Spleen (tissue), 11 donors: ENCODE data around the gene MORN4. TPM values are rescaled to one million over a fixed set of nuclear protein-coding genes. Genes with fewer than 3 reads are reported as not detected.
"Not testable (repeated sequence)": the region's sequence is repeated elsewhere in the genome, so short reads cannot be mapped to it uniquely, and the experiment has no call there.

Source experiments
- DNase-seq: peaks from one replicate; pipeline ENCODE4 v3.0.0-alpha.2; 2020
- H3K27ac ChIP-seq, 8 donors: fragments of 200-600 bp; sonication (generic) in 7 of 8; 1 replicate in 4 of 8; 2 replicates in 4 of 8; pipeline versions ENCODE4 v1.5.0 to v1.8.0; 2016 to 2021; ENCODE audit warnings: inconsistent platforms in 4 of 8, mild to moderate bottlenecking in 4 of 8, moderate library complexity in 1 of 8
- H3K27me3 ChIP-seq, 7 donors: fragments of 200-600 bp; sonication (generic) in 6 of 7; replicated peaks in 1 of 7; 1 replicate in 4 of 7; 2 replicates in 3 of 7; pipeline versions ENCODE4 v1.5.0 to v1.8.0; 2016 to 2021; ENCODE audit warnings: inconsistent platforms in 3 of 7, mild to moderate bottlenecking in 1 of 7
- H3K36me3 ChIP-seq, 6 donors: fragments of 200-600 bp; sonication (generic) in 5 of 6; 1 replicate in 4 of 6; 2 replicates in 2 of 6; pipeline versions ENCODE4 v1.5.0 to v1.8.0; 2016 to 2021; ENCODE audit warnings: inconsistent platforms in 2 of 6
- H3K4me1 ChIP-seq, 6 donors: fragments of 200-600 bp; sonication (generic) in 5 of 6; 1 replicate in 3 of 6; 2 replicates in 3 of 6; pipeline versions ENCODE4 v1.5.0 to v1.8.0; 2016 to 2021; ENCODE audit warnings: inconsistent platforms in 3 of 6
- H3K4me3 ChIP-seq, 8 donors: fragments of 200-600 bp; sonication (generic) in 7 of 8; 1 replicate in 4 of 8; 2 replicates in 4 of 8; pipeline versions ENCODE4 v1.5.0 to v1.8.0; 2016 to 2021; ENCODE audit warnings: inconsistent platforms in 4 of 8, mild to moderate bottlenecking in 4 of 8, moderate library complexity in 2 of 8
- H3K9me3 ChIP-seq, 8 donors: fragments of 200-600 bp; sonication (generic) in 7 of 8; 1 replicate in 4 of 8; 2 replicates in 4 of 8; pipeline versions ENCODE4 v1.5.0 to v1.8.0; 2016 to 2021; ENCODE audit warnings: inconsistent platforms in 4 of 8
- POLR2A ChIP-seq, 3 donors: fragments of 450-650 bp; IDR thresholded peaks; one replicate each; pipeline ENCODE4 v1.5.1; 2017; ENCODE audit warnings: antibody characterized with exemption in 3 of 3, mild to moderate bottlenecking in 1 of 3
- POLR2AphosphoS5 ChIP-seq, 3 donors: sonication (generic); formaldehyde crosslinking; IDR thresholded peaks; one replicate each; pipeline ENCODE4 v1.5.1; 2017; ENCODE audit warnings: antibody characterized with exemption in 3 of 3
- WGBS, 5 donors: extraction: QIAGEN DNeasy Blood & Tissue Kit in 3 of 5; methylation state at CpG; one replicate each; pipeline versions ENCODE4 v1.1.5 to v1.1.7; 2013 to 2018; 5-methylcytosine and 5-hydroxymethylcytosine counted together
- intact Hi-C: fragments of 100-400 bp; cut with DNase I; formaldehyde crosslinking; loops from one replicate; pipeline ENCODE4 v1.15.0; 2023; ENCODE audit warnings: low total_unique reads
- polyA plus RNA-seq, 3 donors: library from polyadenylated mRNA; stranded (reverse); fragments of 200-250 nt; gene quantifications; one replicate each; pipeline ENCODE4 v1.2.1, GENCODE V29; 2013
- total RNA-seq, 7 donors: library from RNA; depleted of rRNA in 3 of 7; stranded (reverse); fragments of >200 nt in 3 of 7; fragmentation: NEBNext Ultra II Directional in 4 of 7; extraction: Animal tissue kit (Norgen Biotek cat#: 25700) in 4 of 7; gene quantifications; one replicate each; pipeline versions ENCODE4 v1.1.0 to v1.2.1, GENCODE V29; 2016 to 2021
- TF ChIP-seq, protein P1 (sequence below), 11 experiments: fragments of 200-600 bp in 7 of 11; fragments of 450-650 bp in 4 of 11; sonication (generic) in 4 of 11; IDR thresholded peaks in 8 of 11; conservative IDR thresholded peaks in 3 of 11; 1 replicate in 7 of 11; 2 replicates in 4 of 11; pipeline versions ENCODE4 v1.4.0 to v1.8.0; 2016 to 2021; ENCODE audit warnings: antibody characterized with exemption in 11 of 11, inconsistent platforms in 4 of 11, mild to moderate bottlenecking in 1 of 11
- donor health status: healthy with polysubstance abuse.
- donor health status: DM: no; HTN: no; CAD: no; lungs with moderate emphysema.
- donor health status: DM: no; HTN: no; CAD: no.
- donor health status: Bipolar disorder and iron deficiency.
- donor health status: healthy.
- donor health status: DM: no; HTN: no; CAD: no.
- donor health status: DM: yes; HTN: yes; CAD: no.

Gene MORN4
- total and polyA plus RNA-seq, 10 donors: 1.6 to 5.0 (median 2.7) TPM

DNA sequence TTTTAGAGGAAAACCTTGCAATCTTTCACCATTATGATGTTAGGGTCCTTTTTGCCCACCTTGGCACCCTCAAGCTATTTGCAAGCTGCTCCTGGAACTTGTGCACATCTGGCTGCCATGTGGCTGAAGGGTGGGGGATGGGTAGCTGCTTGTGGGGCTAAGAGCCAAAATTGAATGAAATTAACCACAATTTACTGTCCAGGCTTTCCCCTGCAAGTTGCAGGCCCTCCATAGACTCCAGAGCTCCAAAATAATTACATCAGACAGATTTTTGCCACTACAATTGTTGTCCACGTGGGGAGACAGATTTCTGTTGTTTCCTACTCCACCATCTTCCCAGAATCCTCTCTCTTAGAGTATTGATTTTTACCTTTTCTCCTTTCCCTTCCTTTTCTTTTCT is 26.3 kb upstream of the MORN4 start:
- Histone ChIP-seq H3K27ac (no peak overlapping the region), H3K4me1 (no peaks in the 10 kb centered on the region), H3K27me3 (no peaks in the 10 kb centered on the region), H3K36me3 (peaks cover 0 to 94% (median 53%) of the 10 kb centered on the region in 6 donors), H3K9me3 (no peaks in the 10 kb centered on the region), H3K4me3 (no peak overlapping the region)
- intact Hi-C loops: no loop called here
- TF ChIP-seq, protein P1, sequence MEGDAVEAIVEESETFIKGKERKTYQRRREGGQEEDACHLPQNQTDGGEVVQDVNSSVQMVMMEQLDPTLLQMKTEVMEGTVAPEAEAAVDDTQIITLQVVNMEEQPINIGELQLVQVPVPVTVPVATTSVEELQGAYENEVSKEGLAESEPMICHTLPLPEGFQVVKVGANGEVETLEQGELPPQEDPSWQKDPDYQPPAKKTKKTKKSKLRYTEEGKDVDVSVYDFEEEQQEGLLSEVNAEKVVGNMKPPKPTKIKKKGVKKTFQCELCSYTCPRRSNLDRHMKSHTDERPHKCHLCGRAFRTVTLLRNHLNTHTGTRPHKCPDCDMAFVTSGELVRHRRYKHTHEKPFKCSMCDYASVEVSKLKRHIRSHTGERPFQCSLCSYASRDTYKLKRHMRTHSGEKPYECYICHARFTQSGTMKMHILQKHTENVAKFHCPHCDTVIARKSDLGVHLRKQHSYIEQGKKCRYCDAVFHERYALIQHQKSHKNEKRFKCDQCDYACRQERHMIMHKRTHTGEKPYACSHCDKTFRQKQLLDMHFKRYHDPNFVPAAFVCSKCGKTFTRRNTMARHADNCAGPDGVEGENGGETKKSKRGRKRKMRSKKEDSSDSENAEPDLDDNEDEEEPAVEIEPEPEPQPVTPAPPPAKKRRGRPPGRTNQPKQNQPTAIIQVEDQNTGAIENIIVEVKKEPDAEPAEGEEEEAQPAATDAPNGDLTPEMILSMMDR (IDR thresholded peaks at IDR 0.05 in 8 of 11, conservative IDR thresholded peaks at IDR 0.05 in 3 of 11): no peak
- TF ChIP-seq POLR2A (IDR thresholded peaks at IDR 0.05): no peak
- no peak for DNase-seq
- WGBS, 5 donors: 47 to 84% (median 72%) methylated on average over 1 of the region's 1 CpG

DNA sequence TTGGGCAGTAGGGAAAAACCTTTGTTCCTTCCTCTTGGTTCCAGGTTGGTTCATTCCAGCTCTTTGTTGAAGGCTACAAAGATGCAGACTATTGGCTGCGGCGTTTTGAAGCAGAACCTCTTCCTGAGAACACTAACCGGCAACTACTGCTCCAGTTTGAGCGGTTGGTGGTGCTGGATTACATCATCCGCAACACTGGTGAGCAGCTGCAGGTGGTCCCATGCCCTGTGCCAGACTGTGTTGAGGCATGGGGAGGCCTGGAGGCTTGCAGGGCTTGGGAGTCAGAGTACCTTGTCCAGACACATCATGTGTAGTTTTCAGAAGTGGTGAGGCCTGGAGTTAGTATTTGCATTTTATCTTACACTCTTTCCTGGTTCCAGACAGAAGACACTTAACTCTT is 23.5 kb upstream of the MORN4 start:
- Histone ChIP-seq H3K27ac (no peak overlapping the region), H3K4me1 (peaks cover 0 to 4% (median 0%) of the 10 kb centered on the region in 6 donors), H3K36me3 (peaks cover 3 to 94% (median 50%) of the 10 kb centered on the region in 6 donors), H3K4me3 (no peak overlapping the region), H3K27me3 (no peaks in the 10 kb centered on the region), H3K9me3 (no peaks in the 10 kb centered on the region)
- TF ChIP-seq POLR2AphosphoS5 (IDR thresholded peaks at IDR 0.05) (no peak), POLR2A (IDR thresholded peaks at IDR 0.05) (no peak)
- TF ChIP-seq, protein P1 (IDR thresholded peaks at IDR 0.05 in 8 of 11, conservative IDR thresholded peaks at IDR 0.05 in 3 of 11): no peak
- WGBS, 5 donors: 49 to 92% (median 77%) methylated on average over 5 of the region's 5 CpGs
- DNase-seq: no peak
- intact Hi-C loops: no loop called here

DNA sequence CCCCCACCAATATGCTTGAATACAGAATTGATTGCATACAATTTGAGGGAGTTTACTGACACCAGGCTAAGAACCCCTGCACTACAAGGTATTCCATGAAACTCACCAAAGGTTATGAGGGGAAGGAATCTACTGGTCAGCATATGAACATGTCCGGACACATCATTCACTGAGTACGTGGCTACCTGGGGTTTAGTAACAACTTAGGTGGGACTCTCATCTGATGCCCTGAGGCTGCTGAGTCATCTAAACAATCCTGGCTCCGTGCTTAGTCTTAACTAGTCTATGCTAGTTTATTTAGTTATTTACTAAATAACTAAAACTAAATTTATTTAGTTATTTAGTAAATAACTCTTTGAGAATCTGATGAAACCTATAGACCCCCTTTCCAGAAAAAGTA is 18.5 kb upstream of the MORN4 start:
- Histone ChIP-seq H3K27ac (peak overlapping the region in 3 of 8 donors; percentile 8 to 26 (median 17)), H3K4me1 (peaks cover 13 to 51% (median 28%) of the 10 kb centered on the region in 6 donors), H3K9me3 (no peaks in the 10 kb centered on the region), H3K36me3 (peaks cover 3 to 66% (median 38%) of the 10 kb centered on the region in 6 donors), H3K4me3 (no peak overlapping the region), H3K27me3 (no peaks in the 10 kb centered on the region)
- WGBS, 5 donors: 93 to 97% (median 97%) methylated on average over 3 of the region's 3 CpGs
- DNase-seq: no peak
- TF ChIP-seq, protein P1 (IDR thresholded peaks at IDR 0.05 in 8 of 11, conservative IDR thresholded peaks at IDR 0.05 in 3 of 11): no peak
- TF ChIP-seq POLR2A (IDR thresholded peaks at IDR 0.05) (no peak), POLR2AphosphoS5 (IDR thresholded peaks at IDR 0.05) (no peak)
- intact Hi-C loops: no loop called here

DNA sequence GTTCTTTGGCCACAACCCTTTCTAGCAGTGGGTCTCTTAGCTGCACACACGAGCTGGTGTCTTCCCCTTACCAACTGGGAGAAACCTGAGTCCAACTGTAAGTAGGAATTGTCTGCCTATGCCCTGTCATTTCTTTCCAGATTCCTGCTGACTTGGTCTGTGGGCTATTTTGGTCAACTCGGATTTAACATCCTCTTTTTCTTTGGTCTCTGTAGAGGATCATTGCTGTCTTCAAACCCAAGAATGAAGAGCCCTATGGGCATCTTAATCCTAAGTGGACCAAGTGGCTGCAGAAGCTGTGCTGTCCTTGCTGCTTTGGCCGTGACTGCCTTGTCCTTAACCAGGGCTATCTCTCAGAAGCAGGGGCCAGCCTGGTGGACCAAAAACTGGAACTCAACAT is 17.4 kb upstream of the MORN4 start:
- Histone ChIP-seq H3K27me3 (no peaks in the 10 kb centered on the region), H3K27ac (peak overlapping the region in 6 of 8 donors; percentile 1 to 83 (median 16)), H3K4me1 (peaks cover 13 to 56% (median 28%) of the 10 kb centered on the region in 6 donors), H3K9me3 (no peaks in the 10 kb centered on the region), H3K36me3 (peaks cover 3 to 66% (median 28%) of the 10 kb centered on the region in 6 donors), H3K4me3 (no peak overlapping the region)
- WGBS, 5 donors: 81 to 90% (median 87%) methylated on average over 3 of the region's 3 CpGs
- no peak for DNase-seq
- intact Hi-C loops: no loop called here
- TF ChIP-seq POLR2AphosphoS5 (IDR thresholded peaks at IDR 0.05) (no peak), POLR2A (IDR thresholded peaks at IDR 0.05) (no peak)
- TF ChIP-seq, protein P1 (IDR thresholded peaks at IDR 0.05 in 8 of 11, conservative IDR thresholded peaks at IDR 0.05 in 3 of 11): no peak

DNA sequence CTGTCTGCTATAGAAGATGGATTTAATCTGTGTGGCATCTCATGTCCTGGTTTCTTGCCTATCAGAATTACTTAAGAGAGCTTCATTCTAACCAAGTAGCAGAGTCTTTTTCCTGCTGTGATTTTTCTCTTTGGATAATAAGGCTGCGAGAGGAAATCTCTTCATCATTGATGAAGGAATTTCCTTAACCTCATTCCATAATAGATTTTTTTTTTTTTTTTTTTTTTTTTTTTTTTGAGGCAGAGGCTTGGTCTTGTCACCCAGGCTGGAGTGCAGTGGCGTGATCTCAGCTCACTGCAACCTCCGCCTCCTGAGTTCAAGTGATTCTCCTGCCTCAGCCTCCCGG is 16.1 kb upstream of the MORN4 start:
- intact Hi-C loops, DNase-seq, H3K4me3 ChIP-seq, H3K9me3 ChIP-seq, H3K27me3 ChIP-seq: not testable (repeated sequence)
- H3K27ac ChIP-seq: peak overlapping the region in 7 of 8 donors; percentile 48 to 83 (median 66)
- peaks cover 3 to 64% (median 28%) of the 10 kb centered on the region in 6 donors for H3K36me3 ChIP-seq
- peaks cover 13 to 58% (median 28%) of the 10 kb centered on the region in 6 donors for H3K4me1 ChIP-seq
- WGBS, 5 donors: 89 to 93% (median 92%) methylated on average over 3 to 4 of the region's 4 CpGs
